Esophagus squamous epithelium (tissue), 5 donors: ENCODE results near the gene ASIC1. TPM values are rescaled to one million over a fixed set of nuclear protein-coding genes. Genes with fewer than 3 reads are reported as not detected.

Source experiments
- DNase-seq: peaks from one replicate; lab custom pipeline; 2025; lab: John Stamatoyannopoulos, UW
- H3K27ac ChIP-seq, 4 donors: fragments of 200-600 bp; sonication (generic); one replicate each; pipeline ENCODE4 v1.5.1; 2016 to 2019; ENCODE audit warnings: mild to moderate bottlenecking in 1 of 4
- H3K27me3 ChIP-seq, 4 donors: fragments of 200-600 bp; sonication (generic); 1 replicate in 3 of 4; 2 replicates in 1 of 4; pipeline versions ENCODE4 v1.5.1 to v1.6.0; 2017 to 2021; ENCODE audit warnings: antibody characterized with exemption in 1 of 4
- H3K36me3 ChIP-seq, 3 donors: fragments of 200-600 bp; sonication (generic); one replicate each; pipeline ENCODE4 v1.5.1; 2016 to 2019
- H3K4me1 ChIP-seq, 3 donors: fragments of 200-600 bp; sonication (generic); one replicate each; pipeline ENCODE4 v1.5.1; 2017 to 2019
- H3K4me3 ChIP-seq, 4 donors: fragments of 200-600 bp; sonication (generic); 1 replicate in 3 of 4; 2 replicates in 1 of 4; pipeline ENCODE4 v1.5.1; 2016 to 2019; ENCODE audit warnings: mild to moderate bottlenecking in 2 of 4, moderate library complexity in 1 of 4
- H3K9me3 ChIP-seq, 3 donors: fragments of 200-600 bp; sonication (generic); one replicate each; pipeline ENCODE4 v1.5.1; 2016 to 2019
- CTCF ChIP-seq, 6 experiments: fragments of 450-650 bp in 4 of 6; fragments of 200-600 bp in 2 of 6; sonication (generic) in 2 of 6; IDR thresholded peaks; one replicate each; pipeline ENCODE4 v1.5.1; 2016 to 2019; ENCODE audit warnings: antibody characterized with exemption in 6 of 6, mild to moderate bottlenecking in 4 of 6, moderate library complexity in 4 of 6
- POLR2A ChIP-seq, 4 donors: fragments of 450-650 bp; IDR thresholded peaks; one replicate each; pipeline ENCODE4 v1.6.1; 2017; ENCODE audit warnings: antibody characterized with exemption in 4 of 4, mild to moderate bottlenecking in 4 of 4, moderate library complexity in 3 of 4
- WGBS, 2 donors: methylation state at CpG; one replicate each; pipeline ENCODE4 v1.1.5; 2018; 5-methylcytosine and 5-hydroxymethylcytosine counted together
- intact Hi-C: fragments of 100-400 bp; cut with DNase I; formaldehyde crosslinking; loops from one replicate; pipeline ENCODE4 v1.15.0; 2022
- total RNA-seq, 4 donors: library from RNA; depleted of rRNA; stranded (reverse); fragments of >200 nt; gene quantifications; one replicate each; pipeline ENCODE4 v1.1.0, GENCODE V29; 2016
- donor health status: DM: yes; HTN: yes; CAD: no.

The ASIC1 gene
- total RNA-seq, 4 donors from 2014 or later = 1.5 to 5.7 (median 2.6) TPM

GRCh38 chr12:50050410-50051098 lies 6.8 kb upstream of the ASIC1 start:
- intact Hi-C loops = loop anchor here (10.0 kb wide), 1 partner anchor 186 kb away; no protein-coding TSS in a partner anchor
- WGBS, 2 donors = 7 to 15% methylated on average over 9 to 18 of the region's 37 CpGs
- H3K4me1 ChIP-seq = peaks cover 7 to 17% (median 7%) of the 10 kb centered on the region in 3 donors
- no peaks in the 10 kb centered on the region for H3K9me3 ChIP-seq
- no peak for DNase-seq
- H3K36me3 ChIP-seq = no peaks in the 10 kb centered on the region
- peak overlapping the region in 3 of 4 donors; percentile 34 to 67 (median 42) for H3K27ac ChIP-seq
- peaks cover 0 to 46% (median 0%) of the 10 kb centered on the region in 4 donors for H3K27me3 ChIP-seq
- H3K4me3 ChIP-seq = peak overlapping the region in 3 of 4 donors; percentile 35 to 58 (median 37)
- TF ChIP-seq CTCF (IDR thresholded peaks at IDR 0.05) (no peak), POLR2A (IDR thresholded peaks at IDR 0.05) (no peak)

DNA sequence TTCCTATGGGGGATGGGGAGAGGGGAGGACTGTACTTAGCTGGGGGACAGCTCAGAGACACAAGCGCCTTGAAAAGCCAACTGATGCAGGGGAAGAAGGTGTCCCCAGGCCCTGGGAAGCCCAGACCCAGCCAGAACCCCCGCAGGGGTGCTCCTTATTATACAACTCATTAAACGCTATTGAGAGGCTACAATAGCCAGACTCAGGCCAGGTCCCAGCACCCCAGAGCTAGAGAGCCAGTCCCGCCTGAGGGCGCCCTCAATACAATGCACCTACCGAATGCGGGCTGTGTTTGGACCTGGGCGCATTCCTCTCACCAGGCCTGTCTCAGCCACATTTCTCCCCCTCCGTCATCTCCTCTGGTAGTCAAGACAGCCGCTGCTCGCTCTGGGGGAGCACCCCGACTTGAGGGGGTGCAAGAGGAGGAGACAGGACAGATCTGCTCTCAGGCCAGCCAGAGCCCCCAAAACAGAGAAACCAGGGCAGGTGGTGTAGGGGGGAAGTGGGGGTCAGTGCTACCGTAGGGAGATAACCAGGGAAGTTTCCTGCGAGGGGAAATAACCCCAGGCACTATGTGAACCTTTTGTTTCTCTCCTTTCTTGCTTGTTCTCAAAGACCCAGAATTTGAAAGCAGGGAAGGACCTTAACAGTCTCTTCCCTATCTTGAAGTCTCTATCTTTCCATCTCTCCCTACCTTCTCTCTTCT lies 6.1 kb upstream of the ASIC1 start:
- Histone ChIP-seq H3K9me3 (no peaks in the 10 kb centered on the region), H3K27ac (peak overlapping the region in 3 of 4 donors; percentile 34 to 67 (median 42)), H3K36me3 (no peaks in the 10 kb centered on the region), H3K4me1 (peaks cover 10 to 24% (median 14%) of the 10 kb centered on the region in 3 donors), H3K27me3 (peaks cover 0 to 52% (median 0%) of the 10 kb centered on the region in 4 donors), H3K4me3 (peak overlapping the region in 2 of 4 donors; percentile 35 to 37)
- DNase-seq = no peak
- no peak for TF ChIP-seq POLR2A (IDR thresholded peaks at IDR 0.05)
- TF ChIP-seq CTCF (IDR thresholded peaks at IDR 0.05) = no peak
- intact Hi-C loops = loop anchor here (10.0 kb wide), 1 partner anchor 186 kb away; no protein-coding TSS in a partner anchor
- 55 to 75% methylated on average over 2 to 3 of the region's 14 CpGs for WGBS, 2 donors

DNA sequence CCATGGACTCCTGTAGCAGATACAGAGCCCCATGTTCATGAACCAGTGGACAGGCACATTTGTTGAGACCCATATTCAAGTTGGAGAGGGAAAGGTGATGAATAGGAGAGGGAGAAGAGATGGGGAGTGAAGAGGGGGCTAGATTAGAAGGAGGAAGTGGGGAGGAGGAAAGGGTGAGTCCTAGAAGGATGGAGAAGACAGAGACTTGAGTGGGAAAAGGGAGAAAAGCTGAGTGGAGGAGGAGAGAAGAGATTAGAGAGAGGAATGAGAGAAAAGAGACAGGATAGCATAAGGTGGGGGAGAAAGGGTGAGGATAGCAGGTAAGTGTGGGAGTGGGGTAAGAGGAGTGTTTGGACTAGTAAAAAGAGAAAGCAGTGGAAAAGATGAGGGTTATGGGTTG lies 4.9 kb upstream of the ASIC1 start:
- intact Hi-C loops = loop anchor here (10.0 kb wide), 1 partner anchor 188 kb away; no protein-coding TSS in a partner anchor
- Histone ChIP-seq H3K27ac (no peak overlapping the region), H3K36me3 (no peaks in the 10 kb centered on the region), H3K9me3 (no peaks in the 10 kb centered on the region), H3K4me1 (peaks cover 20 to 36% (median 23%) of the 10 kb centered on the region in 3 donors), H3K27me3 (peaks cover 0 to 64% (median 0%) of the 10 kb centered on the region in 4 donors), H3K4me3 (no peak overlapping the region)
- TF ChIP-seq POLR2A (IDR thresholded peaks at IDR 0.05) (no peak), CTCF (IDR thresholded peaks at IDR 0.05) (no peak)
- DNase-seq = no peak

GRCh38 chr12:50052964-50053363 lies 4.4 kb upstream of the ASIC1 start:
- no peak for TF ChIP-seq POLR2A (IDR thresholded peaks at IDR 0.05)
- TF ChIP-seq CTCF (IDR thresholded peaks at IDR 0.05) = no peak
- H3K9me3 ChIP-seq = no peaks in the 10 kb centered on the region
- H3K27me3 ChIP-seq = peaks cover 0 to 67% (median 0%) of the 10 kb centered on the region in 4 donors
- H3K36me3 ChIP-seq = no peaks in the 10 kb centered on the region
- intact Hi-C loops = loop anchor here (10.0 kb wide), 1 partner anchor 188 kb away; no protein-coding TSS in a partner anchor
- H3K27ac ChIP-seq = no peak overlapping the region
- H3K4me1 ChIP-seq = peaks cover 23 to 39% (median 24%) of the 10 kb centered on the region in 3 donors
- no peak overlapping the region for H3K4me3 ChIP-seq
- no peak for DNase-seq
- 81 to 95% methylated on average over 7 of the region's 7 CpGs for WGBS, 2 donors
